ENCODE data around the gene PRKAR2A.
"Not testable (repeated sequence)": the region's sequence is repeated elsewhere in the genome, so short reads cannot be mapped to it uniquely, and the experiment has no call there.

DNA sequence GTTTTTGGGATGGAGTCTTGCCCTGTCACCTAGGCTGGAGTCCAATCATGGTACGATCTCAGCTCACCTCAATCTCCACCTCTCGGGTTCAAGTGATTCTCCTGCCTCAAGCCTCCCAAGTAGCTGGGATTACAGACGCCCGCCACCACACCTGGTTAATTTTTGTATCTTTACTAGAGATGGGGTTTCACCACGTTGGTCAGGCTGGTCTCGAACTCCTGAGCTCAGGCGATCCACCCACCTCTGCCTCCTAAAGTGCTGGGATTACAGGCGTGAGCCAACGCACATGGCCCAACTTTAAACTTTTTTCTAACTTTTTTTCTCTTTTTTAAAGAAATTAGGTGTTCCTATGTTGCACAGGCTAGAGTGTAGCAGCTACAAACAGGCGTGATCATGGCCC, 19.8 kb downstream of the PRKAR2A start:
- TF ChIP-seq, protein P1, sequence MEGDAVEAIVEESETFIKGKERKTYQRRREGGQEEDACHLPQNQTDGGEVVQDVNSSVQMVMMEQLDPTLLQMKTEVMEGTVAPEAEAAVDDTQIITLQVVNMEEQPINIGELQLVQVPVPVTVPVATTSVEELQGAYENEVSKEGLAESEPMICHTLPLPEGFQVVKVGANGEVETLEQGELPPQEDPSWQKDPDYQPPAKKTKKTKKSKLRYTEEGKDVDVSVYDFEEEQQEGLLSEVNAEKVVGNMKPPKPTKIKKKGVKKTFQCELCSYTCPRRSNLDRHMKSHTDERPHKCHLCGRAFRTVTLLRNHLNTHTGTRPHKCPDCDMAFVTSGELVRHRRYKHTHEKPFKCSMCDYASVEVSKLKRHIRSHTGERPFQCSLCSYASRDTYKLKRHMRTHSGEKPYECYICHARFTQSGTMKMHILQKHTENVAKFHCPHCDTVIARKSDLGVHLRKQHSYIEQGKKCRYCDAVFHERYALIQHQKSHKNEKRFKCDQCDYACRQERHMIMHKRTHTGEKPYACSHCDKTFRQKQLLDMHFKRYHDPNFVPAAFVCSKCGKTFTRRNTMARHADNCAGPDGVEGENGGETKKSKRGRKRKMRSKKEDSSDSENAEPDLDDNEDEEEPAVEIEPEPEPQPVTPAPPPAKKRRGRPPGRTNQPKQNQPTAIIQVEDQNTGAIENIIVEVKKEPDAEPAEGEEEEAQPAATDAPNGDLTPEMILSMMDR (IDR thresholded peaks at IDR 0.05), result not testable (repeated sequence)
- not testable (repeated sequence) for TF ChIP-seq POLR2A, EP300 (IDR thresholded peaks at IDR 0.05)
